Cardiac muscle cell (in vitro differentiated cells and primary cell): ENCODE data around the gene HACD4. TPM values are rescaled to one million over a fixed set of nuclear protein-coding genes. Genes with fewer than 3 reads are reported as not detected.
A peak's percentile ranks its signal among the peaks of the same experiment; 100 is the strongest.

Experiments used
- DNase-seq, 2 donors: peaks; one replicate each; pipeline versions ENCODE4 v3.0.0 to v3.0.0-alpha.2; 2010 to 2017; ENCODE audit warnings: low read depth in 1 of 2, low spot score in 1 of 2
- H3K27ac ChIP-seq: fragments of 200-600 bp; sonication (generic); 2 replicates; pipeline ENCODE4 v1.5.1; 2016
- H3K27me3 ChIP-seq: fragments of 200-600 bp; sonication (generic); 2 replicates; pipeline ENCODE4 v1.6.0; 2016; ENCODE audit warnings: control low read depth
- H3K36me3 ChIP-seq: fragments of 200-600 bp; sonication (generic); 2 replicates; pipeline ENCODE4 v1.5.1; 2016; ENCODE audit warnings: control low read depth
- H3K4me1 ChIP-seq: fragments of 200-600 bp; sonication (generic); 2 replicates; pipeline ENCODE4 v1.8.1; 2017; ENCODE audit warnings: low read depth, mild to moderate bottlenecking, mixed run types
- H3K4me3 ChIP-seq: fragments of 200-600 bp; sonication (generic); 2 replicates; pipeline ENCODE4 v1.5.1; 2016; ENCODE audit warnings: mild to moderate bottlenecking
- H3K9me3 ChIP-seq: fragments of 200-600 bp; sonication (generic); 2 replicates; pipeline ENCODE4 v1.5.1; 2017; ENCODE audit warnings: low read depth, mild to moderate bottlenecking, control low read depth
- polyA plus RNA-seq: library from polyadenylated mRNA; unstranded; fragments of >200 nt; fragmentation: Nextera tagmentation; extraction: Ambion mirVana; gene quantifications from 2 replicates; pipeline ENCODE4 v1.2.1, GENCODE V29; 2016
- total RNA-seq: library from RNA; depleted of rRNA; stranded (reverse); fragments of >200 nt; gene quantifications from 2 replicates; pipeline ENCODE4 v1.2.3, GENCODE V29; 2016
- TF ChIP-seq, protein P1 (sequence below): IDR thresholded peaks from 2 replicates; pipeline ENCODE4 v1.5.1; 2012; ENCODE audit warnings: low read depth, mild to moderate bottlenecking, low read length

HACD4 gene
- total and polyA plus RNA-seq, 2 experiments from 2014 or later: 0.29 to 0.36 TPM

DNA sequence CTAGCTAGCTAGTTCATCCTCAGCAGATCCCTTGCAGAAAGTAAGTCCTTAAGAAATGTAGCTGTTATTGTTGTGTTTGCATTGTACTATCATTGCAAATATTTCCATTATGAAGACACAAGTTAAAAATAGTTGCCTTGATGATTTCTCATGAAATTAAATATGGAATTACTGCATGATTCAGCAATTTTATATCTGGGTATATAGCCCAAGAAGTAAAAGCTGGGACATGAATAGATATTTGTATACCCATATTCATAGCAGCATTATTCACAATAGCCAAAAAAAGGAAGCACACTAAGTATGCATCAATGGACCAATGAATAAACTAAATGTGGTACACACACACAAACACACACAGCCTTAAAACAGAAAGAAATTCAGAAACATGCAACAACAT, 39.5 kb upstream of the HACD4 start:
- TF ChIP-seq, protein P1, sequence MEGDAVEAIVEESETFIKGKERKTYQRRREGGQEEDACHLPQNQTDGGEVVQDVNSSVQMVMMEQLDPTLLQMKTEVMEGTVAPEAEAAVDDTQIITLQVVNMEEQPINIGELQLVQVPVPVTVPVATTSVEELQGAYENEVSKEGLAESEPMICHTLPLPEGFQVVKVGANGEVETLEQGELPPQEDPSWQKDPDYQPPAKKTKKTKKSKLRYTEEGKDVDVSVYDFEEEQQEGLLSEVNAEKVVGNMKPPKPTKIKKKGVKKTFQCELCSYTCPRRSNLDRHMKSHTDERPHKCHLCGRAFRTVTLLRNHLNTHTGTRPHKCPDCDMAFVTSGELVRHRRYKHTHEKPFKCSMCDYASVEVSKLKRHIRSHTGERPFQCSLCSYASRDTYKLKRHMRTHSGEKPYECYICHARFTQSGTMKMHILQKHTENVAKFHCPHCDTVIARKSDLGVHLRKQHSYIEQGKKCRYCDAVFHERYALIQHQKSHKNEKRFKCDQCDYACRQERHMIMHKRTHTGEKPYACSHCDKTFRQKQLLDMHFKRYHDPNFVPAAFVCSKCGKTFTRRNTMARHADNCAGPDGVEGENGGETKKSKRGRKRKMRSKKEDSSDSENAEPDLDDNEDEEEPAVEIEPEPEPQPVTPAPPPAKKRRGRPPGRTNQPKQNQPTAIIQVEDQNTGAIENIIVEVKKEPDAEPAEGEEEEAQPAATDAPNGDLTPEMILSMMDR: no peak
- H3K36me3 ChIP-seq: no peaks in the 10 kb centered on the region
- H3K27me3 ChIP-seq: no peaks in the 10 kb centered on the region
- H3K9me3 ChIP-seq: no peaks in the 10 kb centered on the region
- no peak overlapping the region for H3K27ac ChIP-seq
- DNase-seq: no peak
- no peak overlapping the region for H3K4me3 ChIP-seq
- H3K4me1 ChIP-seq: peaks cover 10% of the 10 kb centered on the region

DNA sequence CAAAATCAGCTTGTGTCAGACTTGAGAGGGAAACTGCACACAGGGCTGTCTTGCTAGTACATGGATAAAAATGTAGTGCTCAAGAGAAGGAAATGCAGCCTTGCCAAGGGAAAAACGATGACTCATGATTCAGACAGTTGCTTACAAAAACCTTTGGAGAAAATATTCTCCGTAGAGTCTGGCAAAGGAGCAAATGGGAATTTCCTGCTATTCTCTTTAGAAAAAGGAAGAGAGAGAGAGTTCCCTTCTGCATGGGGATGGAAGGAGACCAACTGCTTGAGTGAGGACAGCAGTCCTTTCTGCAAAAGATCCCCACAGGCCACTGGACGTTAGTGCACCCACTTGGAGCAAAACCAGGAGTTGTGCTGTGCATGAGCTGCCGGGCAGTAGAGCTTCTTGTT, 38.7 kb upstream of the HACD4 start:
- no peak overlapping the region for H3K27ac ChIP-seq
- TF ChIP-seq, protein P1: peak; percentile 29
- H3K4me3 ChIP-seq: no peak overlapping the region
- no peaks in the 10 kb centered on the region for H3K36me3 ChIP-seq
- peak; percentile 43 to 98 for DNase-seq
- H3K9me3 ChIP-seq: no peaks in the 10 kb centered on the region
- no peaks in the 10 kb centered on the region for H3K27me3 ChIP-seq
- H3K4me1 ChIP-seq: peaks cover 10% of the 10 kb centered on the region

DNA sequence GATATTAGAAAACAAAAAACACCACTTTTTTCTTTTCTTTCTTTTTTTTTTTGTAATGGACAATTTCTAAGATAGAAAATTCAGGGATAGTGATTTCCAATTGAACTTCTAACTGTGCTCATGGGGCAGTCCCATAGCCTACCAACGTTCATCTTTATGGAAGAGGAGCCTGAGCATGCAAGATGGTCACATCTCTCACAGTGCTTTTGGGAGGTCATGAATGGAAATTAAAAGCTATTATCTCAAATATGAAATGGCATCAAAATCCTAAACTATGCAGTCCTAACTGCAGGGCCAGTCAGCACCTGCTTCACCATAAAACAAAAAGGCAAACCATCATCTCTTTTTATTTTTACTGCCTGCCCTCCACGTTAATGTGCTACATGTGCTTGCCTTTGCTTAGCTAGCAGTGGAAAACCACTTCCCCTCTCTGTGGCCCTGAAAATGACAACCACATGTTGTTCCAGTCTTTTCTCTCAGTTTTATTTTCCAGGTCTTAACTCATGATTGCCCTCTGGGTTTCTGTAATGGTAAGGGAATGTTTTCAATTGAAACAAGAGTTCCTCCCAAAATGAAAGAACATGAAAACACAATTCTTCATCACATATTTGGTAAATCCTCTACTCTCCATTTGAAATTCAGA, 29.6 kb upstream of the HACD4 start:
- Histone ChIP-seq H3K27me3 (no peaks in the 10 kb centered on the region), H3K36me3 (no peaks in the 10 kb centered on the region), H3K4me3 (no peak overlapping the region), H3K27ac (no peak overlapping the region), H3K9me3 (no peaks in the 10 kb centered on the region), H3K4me1 (no peaks in the 10 kb centered on the region)
- TF ChIP-seq, protein P1: no peak
- DNase-seq: peak in 1 of 2 donors; percentile 12

DNA sequence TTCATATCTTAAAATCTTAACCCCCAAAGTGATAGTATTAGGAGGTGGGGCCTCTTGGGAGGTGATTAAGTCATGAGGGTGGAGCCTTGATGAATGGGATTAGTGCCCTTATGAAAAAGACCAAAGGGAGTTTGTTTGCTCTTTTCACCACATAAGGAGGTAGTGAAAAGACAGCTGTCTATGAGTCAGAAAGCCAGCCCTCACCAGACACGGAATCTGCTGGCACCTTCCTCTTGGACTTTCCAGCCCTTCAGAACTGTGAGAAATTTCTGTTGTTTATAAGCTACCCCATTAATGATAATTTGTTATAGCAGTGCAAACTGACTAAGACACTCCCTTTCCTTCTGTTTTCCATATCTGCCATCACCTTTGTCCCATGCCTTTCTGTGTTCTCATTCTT, 25.5 kb upstream of the HACD4 start:
- Histone ChIP-seq H3K4me3 (no peak overlapping the region), H3K27ac (no peak overlapping the region), H3K4me1 (no peaks in the 10 kb centered on the region), H3K27me3 (no peaks in the 10 kb centered on the region), H3K36me3 (no peaks in the 10 kb centered on the region), H3K9me3 (no peaks in the 10 kb centered on the region)
- peak in 1 of 2 donors; percentile 2 for DNase-seq
- TF ChIP-seq, protein P1: no peak

DNA sequence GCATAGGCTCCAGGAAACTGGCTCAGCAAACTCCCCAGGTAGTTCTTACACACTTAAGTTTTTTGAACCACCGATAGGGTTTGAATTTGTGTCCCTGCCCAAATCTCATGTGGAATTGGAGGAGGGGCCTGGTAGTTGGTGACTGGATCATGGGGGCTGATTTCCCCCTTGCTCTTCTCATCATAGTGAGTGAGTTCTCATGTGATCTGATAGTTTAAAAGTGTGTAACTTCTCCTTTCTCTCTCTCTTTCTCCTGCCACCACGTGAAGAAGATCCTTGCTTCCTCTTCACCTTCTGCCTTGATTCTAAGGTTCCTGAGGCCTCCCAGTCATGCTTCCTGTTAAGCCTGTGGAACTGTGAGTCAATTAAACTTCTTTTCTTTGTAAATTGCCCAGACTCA, 22.4 kb upstream of the HACD4 start:
- Histone ChIP-seq H3K4me3 (no peak overlapping the region), H3K4me1 (no peaks in the 10 kb centered on the region), H3K36me3 (no peaks in the 10 kb centered on the region), H3K9me3 (no peaks in the 10 kb centered on the region), H3K27ac (no peak overlapping the region), H3K27me3 (no peaks in the 10 kb centered on the region)
- DNase-seq: no peak
- TF ChIP-seq, protein P1: no peak

DNA sequence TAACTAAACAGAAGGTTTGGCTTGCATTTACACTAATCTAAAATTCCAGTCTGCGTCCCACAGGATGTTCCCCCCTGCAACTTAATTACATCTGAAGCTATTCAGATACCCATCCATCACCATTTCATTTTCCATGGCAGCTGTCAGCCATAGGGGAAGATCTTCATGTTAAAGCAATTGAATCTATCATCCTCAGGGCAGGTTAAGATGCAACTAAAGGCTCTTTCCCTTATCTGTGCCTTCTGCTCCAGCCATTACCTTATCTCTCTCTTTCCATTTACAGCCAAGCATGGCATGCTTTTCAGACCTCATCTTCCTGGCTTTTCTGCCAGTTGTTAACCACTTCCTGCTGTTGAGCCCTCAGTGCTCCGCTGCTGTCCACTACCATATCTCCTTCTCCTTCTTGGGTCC, 15.8 kb upstream of the HACD4 start:
- Histone ChIP-seq H3K9me3 (no peaks in the 10 kb centered on the region), H3K4me1 (peaks cover 5% of the 10 kb centered on the region), H3K27me3 (no peaks in the 10 kb centered on the region), H3K36me3 (no peaks in the 10 kb centered on the region), H3K4me3 (no peak overlapping the region), H3K27ac (peak overlapping the region; percentile 2)
- peak in 1 of 2 donors; percentile 42 for DNase-seq
- TF ChIP-seq, protein P1: no peak
